PC-9 (cell line): ENCODE data around the gene SAG. TPM values are rescaled to one million over a fixed set of nuclear protein-coding genes. Genes with fewer than 3 reads are reported as not detected.

Experiments
- BruUV-seq: library from RNA; stranded (reverse); fragments of 400-500 nt; replicated peaks from 2 replicates; lab custom pipeline; 2021; lab: Mats Ljungman, UMichigan
- CTCF ChIA-PET: fragments of 300-600 bp; sonication (Branson Sonifier 250); formaldehyde crosslinking; loops from one replicate; lab custom pipeline; 2022; ENCODE audit warnings: antibody characterized with exemption; lab: Charles Lee
- POLR2A ChIA-PET: fragments of 300-600 bp; sonication (Branson Sonifier 250); formaldehyde crosslinking; loops from one replicate; lab custom pipeline; 2022; ENCODE audit warnings: antibody characterized with exemption; ENCODE audit not compliant: unreplicated experiment; lab: Charles Lee
- DNase-seq, 2 experiments: peaks; one replicate each; pipeline versions ENCODE4 v3.0.0 to v3.0.0-alpha.2; 2015 to 2022; ENCODE audit warnings: mixed read lengths in 1 of 2
- H2AFZ ChIP-seq: fragments of 200-600 bp; sonication (generic); 2 replicates; pipeline ENCODE4 v1.8.1; 2017; ENCODE audit warnings: antibody characterized with exemption
- H3F3A ChIP-seq: fragments of 200-600 bp; sonication (generic); 2 replicates; pipeline ENCODE4 v1.8.1; 2017; ENCODE audit warnings: antibody characterized with exemption, mild to moderate bottlenecking, low read depth; ENCODE audit not compliant: insufficient read depth
- H3K27ac ChIP-seq: fragments of 200-600 bp; sonication (generic); 2 replicates; pipeline ENCODE4 v1.6.1; 2016; ENCODE audit warnings: mixed run types
- H3K27me3 ChIP-seq: fragments of 200-600 bp; sonication (generic); 2 replicates; pipeline ENCODE4 v1.6.1; 2016; ENCODE audit warnings: low read depth, mixed run types; ENCODE audit not compliant: insufficient read depth
- H3K36me3 ChIP-seq: fragments of 200-600 bp; sonication (generic); 2 replicates; pipeline ENCODE4 v1.6.1; 2016; ENCODE audit warnings: low read depth, mixed run types
- H3K4me1 ChIP-seq: fragments of 200-600 bp; sonication (generic); replicated peaks from 2 replicates; pipeline ENCODE4 v1.6.1; 2016; ENCODE audit warnings: mixed run types; ENCODE audit not compliant: insufficient read depth
- H3K4me2 ChIP-seq: fragments of 200-600 bp; sonication (generic); 2 replicates; pipeline ENCODE4 v1.6.1; 2017; ENCODE audit warnings: mixed run types
- H3K4me3 ChIP-seq: fragments of 200-600 bp; sonication (generic); 2 replicates; pipeline ENCODE4 v1.6.1; 2016; ENCODE audit warnings: mixed run types
- H3K79me2 ChIP-seq: fragments of 200-600 bp; sonication (generic); 2 replicates; pipeline ENCODE4 v1.6.1; 2017; ENCODE audit warnings: low read depth, mixed run types
- H3K9me2 ChIP-seq: fragments of 200-600 bp; sonication (generic); 2 replicates; pipeline ENCODE4 v1.8.1; 2017; ENCODE audit warnings: mild to moderate bottlenecking; ENCODE audit not compliant: insufficient read depth
- H3K9me3 ChIP-seq: fragments of 200-600 bp; sonication (generic); 2 replicates; pipeline ENCODE4 v1.8.1; 2016; ENCODE audit warnings: low read depth; ENCODE audit not compliant: insufficient read depth
- H4K20me1 ChIP-seq: fragments of 200-600 bp; sonication (generic); 2 replicates; pipeline ENCODE4 v1.8.1; 2017; ENCODE audit not compliant: insufficient read depth
- EZH2 ChIP-seq: fragments of 200-600 bp; sonication (generic); IDR thresholded peaks from 2 replicates; pipeline ENCODE4 v1.8.0; 2017; ENCODE audit warnings: antibody characterized with exemption, low read depth
- intact Hi-C: fragments of 100-400 bp; cut with micrococcal nuclease; formaldehyde crosslinking; loops from one replicate; pipeline ENCODE4 v1.10.0; 2022; ENCODE audit not compliant: unreplicated experiment
- total RNA-seq: library from RNA; stranded (reverse); gene quantifications from 2 replicates; pipeline ENCODE4 v1.2.3, GENCODE V29; 2021
- TF ChIP-seq, protein P1 (sequence below): fragments of 200-600 bp; sonication (generic); conservative IDR thresholded peaks from 2 replicates; pipeline ENCODE4 v1.6.1; 2017; ENCODE audit warnings: mixed run types, antibody characterized with exemption, mild to moderate bottlenecking, moderate library complexity

The SAG gene
- total RNA-seq, 1 experiment from 2014 or later = not detected

DNA sequence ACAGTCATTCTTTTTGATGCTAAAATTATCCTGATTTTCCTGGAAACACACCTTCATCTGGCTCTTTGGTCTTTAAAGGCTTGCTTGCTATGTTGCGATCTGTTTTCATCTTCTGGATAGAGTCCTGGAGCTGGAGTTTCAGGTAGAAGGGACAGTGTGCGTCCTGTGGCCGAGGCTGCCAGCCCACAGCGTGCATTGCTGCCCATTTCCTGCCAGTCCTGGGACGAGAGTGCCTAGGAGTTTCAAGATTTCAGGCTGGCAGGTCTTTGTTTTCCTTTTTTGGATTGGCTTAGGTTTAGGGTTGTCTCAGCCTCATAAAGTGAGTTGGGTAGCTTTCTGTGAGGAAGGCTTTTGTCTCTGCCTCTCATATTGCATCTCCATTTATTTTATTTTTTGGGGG is 61.1 kb downstream of the SAG start:
- DNase-seq = no peak
- no peaks in the 10 kb centered on the region for H3K27me3 ChIP-seq
- H3K27ac ChIP-seq = peak overlapping the region; percentile 3; the same call in 1 of the 2 replicates
- no peaks in the 10 kb centered on the region for H3K4me1 ChIP-seq
- H3K4me2 ChIP-seq = no peak overlapping the region
- no peak overlapping the region for H2AFZ ChIP-seq
- intact Hi-C loops = no loop called here
- H3K4me3 ChIP-seq = no peak overlapping the region
- no peaks in the 10 kb centered on the region; the same call in 1 of the 2 replicates for H3F3A ChIP-seq
- H3K79me2 ChIP-seq = peaks cover 88% of the 10 kb centered on the region
- TF ChIP-seq, protein P1, sequence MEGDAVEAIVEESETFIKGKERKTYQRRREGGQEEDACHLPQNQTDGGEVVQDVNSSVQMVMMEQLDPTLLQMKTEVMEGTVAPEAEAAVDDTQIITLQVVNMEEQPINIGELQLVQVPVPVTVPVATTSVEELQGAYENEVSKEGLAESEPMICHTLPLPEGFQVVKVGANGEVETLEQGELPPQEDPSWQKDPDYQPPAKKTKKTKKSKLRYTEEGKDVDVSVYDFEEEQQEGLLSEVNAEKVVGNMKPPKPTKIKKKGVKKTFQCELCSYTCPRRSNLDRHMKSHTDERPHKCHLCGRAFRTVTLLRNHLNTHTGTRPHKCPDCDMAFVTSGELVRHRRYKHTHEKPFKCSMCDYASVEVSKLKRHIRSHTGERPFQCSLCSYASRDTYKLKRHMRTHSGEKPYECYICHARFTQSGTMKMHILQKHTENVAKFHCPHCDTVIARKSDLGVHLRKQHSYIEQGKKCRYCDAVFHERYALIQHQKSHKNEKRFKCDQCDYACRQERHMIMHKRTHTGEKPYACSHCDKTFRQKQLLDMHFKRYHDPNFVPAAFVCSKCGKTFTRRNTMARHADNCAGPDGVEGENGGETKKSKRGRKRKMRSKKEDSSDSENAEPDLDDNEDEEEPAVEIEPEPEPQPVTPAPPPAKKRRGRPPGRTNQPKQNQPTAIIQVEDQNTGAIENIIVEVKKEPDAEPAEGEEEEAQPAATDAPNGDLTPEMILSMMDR = no peak
- no peak for TF ChIP-seq EZH2
- peaks cover 32% of the 10 kb centered on the region for H4K20me1 ChIP-seq
- no peaks in the 10 kb centered on the region for H3K9me3 ChIP-seq
- BruUV-seq = no TSS peak
- CTCF ChIA-PET = no interaction called here
- H3K9me2 ChIP-seq = no peaks in the 10 kb centered on the region
- H3K36me3 ChIP-seq = peaks cover 28% of the 10 kb centered on the region; the same call in 1 of the 2 replicates
- POLR2A ChIA-PET = interaction anchor here (0.7 kb wide), 1 partner anchor 16 kb away, joined by 3 read pairs; no protein-coding TSS in a partner anchor

DNA sequence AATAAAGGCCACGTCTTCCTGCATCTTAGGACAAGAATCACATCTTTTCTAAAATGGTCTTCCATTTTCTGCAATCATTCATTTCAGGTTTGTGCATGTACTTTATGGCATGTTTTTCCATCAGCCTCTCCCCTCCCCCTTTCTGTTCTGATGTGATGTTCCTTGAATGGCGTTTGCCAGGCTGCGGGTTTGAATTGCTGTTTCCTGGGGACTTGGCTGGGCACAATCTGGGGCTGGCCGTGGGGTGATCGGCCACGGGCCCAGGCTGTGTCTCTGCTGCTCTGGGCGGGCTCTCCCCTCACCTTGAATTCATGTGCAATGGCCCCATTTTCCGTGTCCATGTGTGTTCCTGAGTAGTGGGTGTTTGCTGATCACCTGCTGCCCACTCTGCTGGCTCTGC is 61.8 kb downstream of the SAG start:
- no peaks in the 10 kb centered on the region; the same call in 1 of the 2 replicates for H3F3A ChIP-seq
- peaks cover 81% of the 10 kb centered on the region for H3K79me2 ChIP-seq
- H3K4me3 ChIP-seq = no peak overlapping the region
- TF ChIP-seq, protein P1 = no peak
- TF ChIP-seq EZH2 = no peak
- POLR2A ChIA-PET = no interaction called here
- intact Hi-C loops = no loop called here
- no peaks in the 10 kb centered on the region for H3K4me1 ChIP-seq
- DNase-seq = no peak
- CTCF ChIA-PET = no interaction called here
- H3K36me3 ChIP-seq = peaks cover 24% of the 10 kb centered on the region; the same call in 1 of the 2 replicates
- H3K27ac ChIP-seq = no peak overlapping the region
- no peak overlapping the region for H2AFZ ChIP-seq
- no peaks in the 10 kb centered on the region for H3K27me3 ChIP-seq
- H3K9me2 ChIP-seq = no peaks in the 10 kb centered on the region
- no peak overlapping the region for H3K4me2 ChIP-seq
- BruUV-seq = no TSS peak
- H3K9me3 ChIP-seq = no peaks in the 10 kb centered on the region
- H4K20me1 ChIP-seq = peaks cover 32% of the 10 kb centered on the region

DNA sequence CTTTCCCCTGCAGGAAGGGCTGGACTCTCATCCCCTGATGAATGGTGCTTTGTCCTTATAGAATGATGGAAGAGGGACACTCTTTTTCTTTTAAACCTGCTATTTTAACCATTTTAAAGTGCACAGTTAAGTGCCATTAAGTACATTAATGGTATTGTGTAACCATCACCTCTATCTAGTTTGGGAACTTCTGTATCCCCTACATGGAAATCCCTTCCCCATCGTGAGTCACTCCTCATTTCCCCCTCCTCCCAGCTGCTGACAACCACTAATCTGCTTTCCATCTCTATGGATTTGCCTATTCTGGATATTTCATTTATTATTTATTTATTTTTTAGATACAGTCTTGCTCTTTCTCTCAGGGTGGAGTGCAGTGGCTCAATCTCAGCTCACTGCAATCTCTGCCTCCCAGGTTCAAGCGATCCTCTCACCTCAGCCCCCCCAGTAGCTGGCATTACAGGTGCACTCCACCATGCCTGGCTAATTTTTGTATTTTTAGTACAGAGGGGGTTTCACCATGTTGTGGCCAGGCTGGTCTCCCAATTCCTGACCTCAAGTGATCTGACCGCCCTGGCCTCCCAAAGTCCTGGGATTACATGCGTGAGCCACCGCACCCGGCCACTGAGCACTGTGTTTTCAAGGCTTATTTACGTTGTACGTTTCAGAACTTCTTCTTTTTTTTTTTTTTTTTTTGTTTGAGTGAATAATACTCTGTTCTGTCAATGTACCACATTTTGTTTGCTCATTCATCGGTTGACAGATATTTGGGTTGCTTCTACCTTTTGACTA is 62.5 kb downstream of the SAG start:
- POLR2A ChIA-PET = no interaction called here
- H3K79me2 ChIP-seq = peaks cover 75% of the 10 kb centered on the region

More for the DNA sequence above, 62.5 kb downstream of the SAG start:
- Histone ChIP-seq H3K4me2 (no peak overlapping the region), H3K4me1 (no peaks in the 10 kb centered on the region), H4K20me1 (peaks cover 32% of the 10 kb centered on the region), H3K27ac (no peak overlapping the region), H2AFZ (no peak overlapping the region), H3K9me3 (no peaks in the 10 kb centered on the region), H3K27me3 (no peaks in the 10 kb centered on the region), H3K9me2 (no peaks in the 10 kb centered on the region), H3K36me3 (peaks cover 18% of the 10 kb centered on the region; the same call in 1 of the 2 replicates), H3F3A (no peaks in the 10 kb centered on the region; the same call in 1 of the 2 replicates), H3K4me3 (no peak overlapping the region)
- BruUV-seq = no TSS peak
- CTCF ChIA-PET = no interaction called here
- intact Hi-C loops = no loop called here
- no peak for TF ChIP-seq EZH2
- TF ChIP-seq, protein P1 = no peak
- no peak for DNase-seq
